ENCODE data around the gene DHRS3.
A peak's percentile ranks its signal among the peaks of the same experiment; 100 is the strongest.

Gene DHRS3

GRCh38 chr1:12594966-12595756 is 22.8 kb downstream of the DHRS3 start:
- no peaks in the 10 kb centered on the region for H3K36me3 ChIP-seq (ENCODE audit: control insufficient read depth, insufficient read depth, low read length)
- TF ChIP-seq CTCF (IDR thresholded peaks at IDR 0.05) = no peak
- no peak overlapping the region for H3K9ac ChIP-seq
- no peak overlapping the region for H3K4me2 ChIP-seq (ENCODE audit: low read length)
- H3K4me3 ChIP-seq (ENCODE audit: low read depth, low read length) = no peak overlapping the region
- no peaks in the 10 kb centered on the region for H3K27me3 ChIP-seq (ENCODE audit: control insufficient read depth, insufficient read depth, low read length)
- peaks cover 8% of the 10 kb centered on the region for H3K79me2 ChIP-seq
- peaks cover 3% of the 10 kb centered on the region for H3K4me1 ChIP-seq
- no peaks in the 10 kb centered on the region for H3K9me3 ChIP-seq (ENCODE audit: control insufficient read depth, low read length)
- no peak overlapping the region for H3K27ac ChIP-seq
- peak overlapping the region; percentile 56 for H2AFZ ChIP-seq

GRCh38 chr1:12594490-12594889 is 23.5 kb downstream of the DHRS3 start:
- no peaks in the 10 kb centered on the region for H3K36me3 ChIP-seq (ENCODE audit: control insufficient read depth, insufficient read depth, low read length)
- no peak overlapping the region for H3K4me2 ChIP-seq (ENCODE audit: low read length)
- no peak overlapping the region for H3K9ac ChIP-seq
- peaks cover 8% of the 10 kb centered on the region for H3K79me2 ChIP-seq
- no peak overlapping the region for H2AFZ ChIP-seq
- H3K4me3 ChIP-seq (ENCODE audit: low read depth, low read length) = no peak overlapping the region
- no peaks in the 10 kb centered on the region for H3K27me3 ChIP-seq (ENCODE audit: control insufficient read depth, insufficient read depth, low read length)
- H3K9me3 ChIP-seq (ENCODE audit: control insufficient read depth, low read length) = no peaks in the 10 kb centered on the region
- H3K27ac ChIP-seq = no peak overlapping the region
- TF ChIP-seq CTCF (IDR thresholded peaks at IDR 0.05) = no peak
- H3K4me1 ChIP-seq = no peaks in the 10 kb centered on the region

- no peak overlapping the region for H3K4me2 ChIP-seq (ENCODE audit: low read length)
- H3K9ac ChIP-seq = no peak overlapping the region
- H3K4me3 ChIP-seq (ENCODE audit: low read depth, low read length) = no peak overlapping the region
- H3K27ac ChIP-seq = no peak overlapping the region
- no peaks in the 10 kb centered on the region for H3K36me3 ChIP-seq (ENCODE audit: control insufficient read depth, insufficient read depth, low read length)
- no peaks in the 10 kb centered on the region for H3K9me3 ChIP-seq (ENCODE audit: control insufficient read depth, low read length)
- H3K79me2 ChIP-seq = peaks cover 6% of the 10 kb centered on the region
- no peak for TF ChIP-seq CTCF (IDR thresholded peaks at IDR 0.05)
- no peak overlapping the region for H2AFZ ChIP-seq
- H3K4me1 ChIP-seq = no peaks in the 10 kb centered on the region
- no peaks in the 10 kb centered on the region for H3K27me3 ChIP-seq (ENCODE audit: control insufficient read depth, insufficient read depth, low read length)
Observed at GRCh38 chr1:12593621-12594066, 24.4 kb downstream of the DHRS3 start.

GRCh38 chr1:12592496-12592895 is 25.5 kb downstream of the DHRS3 start:
- TF ChIP-seq CTCF (IDR thresholded peaks at IDR 0.05) = no peak
- H3K79me2 ChIP-seq = peaks cover 8% of the 10 kb centered on the region
- no peak overlapping the region for H3K9ac ChIP-seq
- no peak overlapping the region for H3K27ac ChIP-seq
- no peak overlapping the region for H2AFZ ChIP-seq
- no peaks in the 10 kb centered on the region for H3K9me3 ChIP-seq (ENCODE audit: control insufficient read depth, low read length)
- H3K27me3 ChIP-seq (ENCODE audit: control insufficient read depth, insufficient read depth, low read length) = no peaks in the 10 kb centered on the region
- no peaks in the 10 kb centered on the region for H3K36me3 ChIP-seq (ENCODE audit: control insufficient read depth, insufficient read depth, low read length)
- no peaks in the 10 kb centered on the region for H3K4me1 ChIP-seq
- H3K4me2 ChIP-seq (ENCODE audit: low read length) = no peak overlapping the region
- H3K4me3 ChIP-seq (ENCODE audit: low read depth, low read length) = no peak overlapping the region
